Glomerular endothelial cell (primary cell): ENCODE data around the gene SLC35B2. TPM values are rescaled to one million over a fixed set of nuclear protein-coding genes. Genes with fewer than 3 reads are reported as not detected.
"Not testable (repeated sequence)": the region's sequence is repeated elsewhere in the genome, so short reads cannot be mapped to it uniquely, and the experiment has no call there.

ENCODE experiments used
- DNase-seq: peaks from one replicate; pipeline ENCODE4 v3.0.0-alpha.2; 2011; ENCODE audit warnings: low read depth, low spot score; ENCODE audit errors: extremely low read depth
- total RNA-seq: library from RNA; depleted of rRNA; stranded (reverse); fragments of >200 nt; gene quantifications from 2 replicates; pipeline ENCODE4 v1.2.3, GENCODE V29; 2015

SLC35B2 gene
- total RNA-seq, 1 donor from 2014 or later = 56.6 TPM

GRCh38 chr6:44237021-44237812 is 20.1 kb downstream of the SLC35B2 start:
- DNase-seq = peak; percentile 87

GRCh38 chr6:44235891-44236516 is 21.3 kb downstream of the SLC35B2 start:
- no peak for DNase-seq

- DNase-seq = no peak
Observed at GRCh38 chr6:44235269-44235668, 22.1 kb downstream of the SLC35B2 start.

GRCh38 chr6:44234101-44235025 is 23.0 kb downstream of the SLC35B2 start:
- DNase-seq = no peak

DNA sequence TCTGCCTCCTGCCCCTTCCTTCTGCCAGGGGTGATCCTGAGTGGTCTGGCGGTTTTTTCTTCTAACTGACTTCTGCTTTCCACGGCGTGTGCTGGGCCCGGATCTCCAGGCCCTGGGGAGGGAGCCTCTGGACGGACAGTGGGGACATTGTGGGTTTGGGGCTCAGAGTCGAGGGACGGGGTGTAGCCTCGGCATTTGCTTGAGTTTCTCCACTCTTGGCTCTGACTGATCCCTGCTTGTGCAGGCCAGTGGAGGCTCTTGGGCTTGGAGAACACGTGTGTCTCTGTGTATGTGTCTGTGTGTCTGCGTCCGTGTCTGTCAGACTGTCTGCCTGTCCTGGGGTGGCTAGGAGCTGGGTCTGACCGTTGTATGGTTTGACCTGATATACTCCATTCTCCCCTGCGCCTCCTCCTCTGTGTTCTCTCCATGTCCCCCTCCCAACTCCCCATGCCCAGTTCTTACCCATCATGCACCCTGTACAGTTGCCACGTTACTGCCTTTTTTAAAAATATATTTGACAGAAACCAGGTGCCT is 23.7 kb downstream of the SLC35B2 start:
- no peak for DNase-seq

DNA sequence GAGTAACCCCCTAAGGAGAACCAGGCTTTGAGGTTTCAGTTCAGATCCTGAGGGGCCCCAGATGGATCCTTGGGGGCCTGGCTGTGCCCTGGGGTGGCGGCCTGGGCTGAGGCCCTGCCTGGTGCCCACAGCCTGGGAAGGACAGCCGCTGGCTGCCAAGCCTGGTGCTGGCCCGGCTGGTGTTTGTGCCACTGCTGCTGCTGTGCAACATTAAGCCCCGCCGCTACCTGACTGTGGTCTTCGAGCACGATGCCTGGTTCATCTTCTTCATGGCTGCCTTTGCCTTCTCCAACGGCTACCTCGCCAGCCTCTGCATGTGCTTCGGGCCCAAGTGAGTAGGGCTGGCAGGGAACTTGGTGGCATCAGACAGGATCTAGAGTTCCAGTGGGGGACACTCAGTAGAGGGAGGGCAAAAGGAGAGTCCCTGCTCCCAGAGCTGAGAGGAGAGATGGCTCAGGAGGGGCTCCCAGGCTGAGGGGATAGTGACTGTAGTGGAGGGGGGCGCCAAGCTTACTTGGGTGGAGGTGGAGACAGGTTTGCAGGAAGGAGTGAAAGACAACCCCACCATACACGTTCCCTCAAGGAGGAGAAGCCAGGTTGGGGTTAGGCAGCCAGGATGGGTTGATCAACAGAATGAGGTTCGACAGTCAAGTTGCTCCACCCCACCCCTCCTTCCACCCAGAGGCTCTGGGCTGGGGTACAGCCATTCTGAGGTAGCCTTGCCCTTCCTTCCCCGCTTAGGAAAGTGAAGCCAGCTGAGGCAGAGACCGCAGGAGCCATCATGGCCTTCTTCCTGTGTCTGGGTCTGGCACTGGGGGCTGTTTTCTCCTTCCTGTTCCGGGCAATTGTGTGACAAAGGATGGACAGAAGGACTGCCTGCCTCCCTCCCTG is 24.4 kb downstream of the SLC35B2 start:
- no peak for DNase-seq

DNA sequence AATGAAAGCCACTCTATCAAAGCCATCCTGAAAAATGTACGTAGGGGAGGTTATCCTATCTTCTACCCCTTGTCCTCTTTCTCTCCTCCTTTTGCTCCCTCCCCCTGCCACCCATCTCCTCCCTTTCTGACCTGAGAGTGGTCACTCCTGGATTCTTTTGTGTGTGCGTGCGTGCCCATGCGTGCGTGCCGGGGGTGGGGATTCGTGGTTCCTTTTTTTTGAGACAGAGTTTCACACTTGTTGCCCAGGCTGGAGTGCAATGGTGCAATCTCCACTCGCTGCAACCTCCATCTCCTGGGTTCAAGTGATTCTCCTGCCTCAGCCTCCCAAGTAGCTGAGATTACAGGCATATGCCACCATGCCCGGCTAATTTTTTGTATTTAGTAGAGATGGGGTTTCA is 25.9 kb downstream of the SLC35B2 start:
- not testable (repeated sequence) for DNase-seq

DNA sequence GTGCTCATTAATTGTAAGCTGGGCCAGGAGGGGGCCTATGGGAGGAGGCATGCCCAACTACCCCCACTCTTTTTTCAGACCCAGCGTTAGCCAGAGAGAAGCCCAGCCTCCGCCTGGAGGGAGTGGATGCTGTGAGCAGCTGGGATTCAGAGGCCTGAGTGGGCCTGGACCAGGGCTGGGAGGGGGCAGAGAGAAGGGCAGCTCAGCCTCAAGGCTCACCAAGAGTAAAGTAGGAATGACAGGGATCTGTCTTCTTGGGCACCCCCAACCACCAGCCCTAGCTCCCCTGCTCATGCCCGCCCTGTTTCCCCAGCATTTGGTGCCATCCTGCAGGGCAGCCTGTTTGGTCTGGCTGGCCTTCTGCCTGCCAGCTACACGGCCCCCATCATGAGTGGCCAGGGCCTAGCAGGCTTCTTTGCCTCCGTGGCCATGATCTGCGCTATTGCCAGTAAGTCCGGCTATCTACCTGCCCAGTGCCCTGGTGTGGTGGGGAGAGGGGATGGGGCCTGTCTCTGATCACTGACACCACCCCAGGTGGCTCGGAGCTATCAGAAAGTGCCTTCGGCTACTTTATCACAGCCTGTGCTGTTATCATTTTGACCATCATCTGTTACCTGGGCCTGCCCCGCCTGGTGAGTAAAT is 27.2 kb downstream of the SLC35B2 start:
- DNase-seq = no peak

DNA sequence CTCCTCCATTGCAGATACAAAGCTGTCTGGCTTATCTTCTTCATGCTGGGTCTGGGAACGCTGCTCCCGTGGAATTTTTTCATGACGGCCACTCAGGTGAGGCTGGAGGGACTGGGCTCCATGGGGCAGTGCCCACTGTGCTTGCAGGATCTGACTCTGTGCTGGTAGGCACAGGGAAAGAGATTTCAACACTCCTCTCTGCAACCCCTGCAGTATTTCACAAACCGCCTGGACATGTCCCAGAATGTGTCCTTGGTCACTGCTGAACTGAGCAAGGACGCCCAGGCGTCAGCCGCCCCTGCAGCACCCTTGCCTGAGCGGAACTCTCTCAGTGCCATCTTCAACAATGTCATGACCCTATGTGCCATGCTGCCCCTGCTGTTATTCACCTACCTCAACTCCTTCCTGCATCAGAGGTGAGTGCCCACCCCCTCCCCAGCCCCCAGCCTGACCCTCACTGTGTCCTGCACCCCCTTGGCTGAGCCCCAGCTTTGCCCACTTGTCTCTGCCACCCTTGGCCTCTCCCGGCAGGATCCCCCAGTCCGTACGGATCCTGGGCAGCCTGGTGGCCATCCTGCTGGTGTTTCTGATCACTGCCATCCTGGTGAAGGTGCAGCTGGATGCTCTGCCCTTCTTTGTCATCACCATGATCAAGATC is 27.8 kb downstream of the SLC35B2 start:
- DNase-seq = no peak

DNA sequence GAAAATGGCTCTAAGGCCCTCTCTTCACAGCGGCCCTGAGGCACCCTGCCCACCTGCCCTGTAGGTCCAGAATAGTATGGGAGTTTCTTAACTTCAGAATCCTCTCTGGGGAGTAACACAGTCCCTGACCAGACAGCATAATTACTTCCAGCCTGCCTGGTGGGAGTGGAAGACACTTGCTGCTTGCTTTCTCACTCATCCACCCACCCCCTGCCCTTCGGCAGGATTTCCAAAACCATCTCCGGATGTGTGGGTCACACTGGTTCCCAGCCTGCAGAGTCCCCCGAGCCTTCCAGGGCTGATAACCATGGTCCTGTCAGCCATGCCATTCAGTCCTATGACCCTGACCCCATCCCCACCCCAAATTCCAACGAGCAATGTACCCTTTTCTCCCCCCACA is 28.5 kb downstream of the SLC35B2 start:
- no peak for DNase-seq

GRCh38 chr6:44228433-44228832 is 28.9 kb downstream of the SLC35B2 start:
- no peak for DNase-seq

DNA sequence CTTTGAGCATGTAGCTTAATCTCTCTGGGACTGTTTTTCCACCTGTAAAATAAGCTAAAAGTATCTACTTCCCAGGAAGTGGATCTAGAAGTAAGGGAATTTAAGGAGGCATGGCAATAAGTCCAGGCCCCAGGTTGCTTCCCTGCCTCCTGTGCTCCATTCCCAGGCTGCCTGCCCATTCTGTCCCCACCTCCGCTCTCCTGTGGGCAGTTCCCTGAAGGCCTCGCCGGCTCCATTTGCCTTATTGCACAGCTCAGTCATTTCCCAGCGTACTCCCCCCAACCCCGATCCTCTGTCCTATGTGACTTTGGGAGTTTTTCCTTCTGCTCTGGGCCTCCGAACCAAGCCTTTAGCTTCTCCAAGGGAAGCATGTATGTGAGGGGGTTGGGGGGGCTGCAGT is 29.3 kb downstream of the SLC35B2 start:
- DNase-seq = no peak

GRCh38 chr6:44227148-44227793 is 30.1 kb downstream of the SLC35B2 start:
- no peak for DNase-seq

DNA sequence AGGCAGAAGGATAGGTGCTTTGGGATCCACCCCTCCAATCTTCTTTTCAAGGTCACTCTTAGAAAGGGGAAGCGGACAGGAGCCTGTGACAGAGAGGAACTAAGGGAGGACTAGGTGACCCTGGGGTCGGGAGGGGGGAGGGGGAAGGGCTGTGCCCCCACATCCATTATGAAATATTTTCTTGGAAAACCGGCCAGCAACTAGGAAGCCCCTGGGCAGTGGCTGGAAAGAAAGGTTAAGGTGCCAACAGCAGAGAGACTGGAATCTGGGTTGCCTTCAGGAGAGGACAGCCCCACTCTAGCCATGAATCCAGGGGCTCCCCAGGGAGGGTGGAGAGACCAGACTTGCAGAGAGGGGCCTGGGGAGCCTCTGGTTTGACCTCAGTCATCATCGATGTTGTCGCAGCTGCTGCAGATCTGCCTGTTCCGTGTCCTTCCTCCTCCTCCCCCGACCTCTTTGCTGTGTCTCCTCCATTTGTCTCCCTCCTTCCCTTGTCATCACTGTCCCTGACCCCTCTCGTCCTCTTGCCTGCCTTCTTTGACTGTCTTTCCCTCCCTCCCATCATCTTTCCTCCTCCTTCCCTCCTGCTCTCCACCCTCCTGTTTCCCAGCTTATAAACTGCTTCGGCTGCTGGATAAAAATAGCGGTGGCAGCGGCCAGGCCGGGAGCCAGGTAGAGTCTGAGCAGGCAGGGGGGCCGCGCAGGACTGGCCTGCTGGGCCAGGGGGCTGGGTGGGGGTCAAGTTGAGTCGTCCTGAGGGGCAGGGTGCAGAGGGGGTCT is 30.8 kb downstream of the SLC35B2 start:
- DNase-seq = no peak

DNA sequence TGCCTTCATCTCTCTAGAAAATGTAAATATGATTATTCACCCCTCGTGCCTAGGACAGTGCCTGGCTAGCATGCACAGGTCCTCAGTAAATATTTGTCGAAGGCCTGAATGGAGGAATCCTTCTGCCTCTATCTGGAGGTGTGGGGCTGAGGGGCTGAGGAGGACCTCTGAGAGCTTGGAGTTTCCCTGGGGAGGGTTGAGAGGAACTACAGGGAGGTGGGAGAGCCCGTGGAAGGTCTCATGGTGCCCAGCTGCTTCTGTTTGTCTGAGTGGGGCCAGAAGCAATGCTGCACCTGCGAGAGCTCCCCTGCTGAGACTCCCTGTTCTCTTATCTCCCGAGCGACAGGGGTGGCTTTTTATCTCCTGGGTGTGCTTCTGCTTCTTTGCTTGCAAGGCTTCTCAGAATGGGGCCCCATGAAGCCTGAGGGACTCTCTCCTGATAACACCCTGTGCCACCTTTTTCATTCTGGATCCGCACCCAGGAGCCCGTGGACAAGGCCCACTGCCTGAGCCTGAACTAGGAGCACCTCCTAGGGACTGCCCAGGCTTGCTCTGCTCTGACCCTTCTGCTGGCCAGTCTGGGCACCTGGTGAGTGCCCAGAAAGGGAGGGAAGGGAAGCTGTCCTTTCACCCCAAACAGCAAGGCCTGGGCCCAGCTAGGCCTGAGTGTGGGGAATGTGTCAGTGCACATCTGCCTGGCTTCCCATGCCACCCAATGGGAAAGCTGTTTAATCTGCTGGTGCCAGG is 31.6 kb downstream of the SLC35B2 start:
- DNase-seq = no peak

DNA sequence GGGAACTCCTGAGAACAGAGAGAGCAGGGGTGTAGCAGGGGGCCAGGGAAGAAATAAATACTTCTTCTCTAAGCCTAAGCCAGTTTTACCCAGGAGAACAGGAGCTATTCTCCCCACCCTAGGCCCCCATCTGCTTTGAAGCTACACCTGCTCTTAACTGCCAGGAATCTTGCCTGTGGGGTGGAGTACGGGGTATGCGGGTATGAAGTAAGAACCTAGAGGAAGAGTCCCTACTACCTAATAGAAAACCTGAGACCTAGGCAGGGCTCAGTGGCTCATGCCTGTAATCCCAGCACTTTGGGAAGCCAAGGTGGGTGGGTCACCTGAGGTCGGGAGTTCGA is 32.4 kb downstream of the SLC35B2 start:
- no peak for DNase-seq
